KG1 (cell line): ENCODE measurements around the gene BRD4.
"Not testable (repeated sequence)": the region's sequence is repeated elsewhere in the genome, so short reads cannot be mapped to it uniquely, and the experiment has no call there.

Experiments
- DNase-seq: peaks from one replicate; lab custom pipeline; 2025; lab: John Stamatoyannopoulos, UW

Gene BRD4

DNA sequence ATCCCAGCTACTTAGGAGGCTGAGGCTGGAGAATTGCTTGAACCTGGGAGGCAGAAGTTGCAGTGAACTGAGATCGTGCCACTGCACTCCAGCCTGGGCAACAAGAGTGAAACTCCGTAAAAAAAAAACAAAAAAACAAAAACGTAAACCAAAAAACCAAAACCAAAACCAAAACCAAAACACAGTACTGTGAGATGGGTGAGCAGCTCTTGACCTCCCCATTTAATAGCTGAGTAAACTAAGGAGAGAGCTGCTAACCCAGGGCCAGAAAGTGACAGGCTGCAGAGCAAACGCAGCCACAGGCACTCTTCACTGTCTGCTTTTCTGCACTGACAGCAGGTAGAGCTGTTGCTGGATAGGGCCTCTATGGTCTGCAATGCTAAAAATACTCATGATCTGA, 27.7 kb upstream of the BRD4 start:
- not testable (repeated sequence) for DNase-seq

DNA sequence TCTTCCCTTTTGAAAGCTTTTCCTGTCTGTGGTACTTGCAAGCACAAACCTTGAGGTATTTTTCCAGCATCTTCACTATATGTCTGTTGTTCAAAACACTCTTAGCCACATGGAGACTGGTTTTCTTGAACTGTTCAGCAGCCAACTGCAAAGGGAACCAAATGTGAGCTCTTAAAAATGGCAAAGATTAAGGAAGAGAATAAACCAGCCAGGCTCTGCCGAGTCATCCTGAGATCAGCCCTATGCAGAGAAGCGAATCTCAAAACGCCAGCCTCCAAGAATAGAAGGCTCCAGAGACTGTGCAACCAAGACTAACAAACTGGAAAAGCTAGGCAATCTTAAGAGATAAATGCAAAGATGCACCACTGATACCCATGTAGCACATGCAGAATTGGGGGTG, 26.6 kb upstream of the BRD4 start:
- DNase-seq, result no peak

DNA sequence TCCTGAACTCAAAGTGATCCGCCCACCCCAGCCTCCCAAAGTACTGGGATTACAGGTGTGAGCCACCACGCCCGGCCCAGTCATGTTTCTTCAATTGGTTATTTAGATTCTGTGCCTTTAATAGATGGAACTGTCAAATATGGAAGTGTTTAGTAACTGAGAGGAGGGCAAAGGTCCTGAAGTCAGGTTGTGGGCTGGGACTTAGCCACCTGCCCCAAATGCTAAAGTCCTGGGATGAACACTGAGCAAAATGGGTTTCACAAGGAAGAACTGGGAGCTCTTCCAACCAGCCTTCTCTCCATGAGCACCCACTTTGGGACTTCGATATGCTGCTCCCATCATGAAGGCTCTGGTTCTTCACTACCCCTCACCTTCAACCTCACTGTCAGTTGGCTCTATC, 25.6 kb upstream of the BRD4 start:
- no peak for DNase-seq

DNA sequence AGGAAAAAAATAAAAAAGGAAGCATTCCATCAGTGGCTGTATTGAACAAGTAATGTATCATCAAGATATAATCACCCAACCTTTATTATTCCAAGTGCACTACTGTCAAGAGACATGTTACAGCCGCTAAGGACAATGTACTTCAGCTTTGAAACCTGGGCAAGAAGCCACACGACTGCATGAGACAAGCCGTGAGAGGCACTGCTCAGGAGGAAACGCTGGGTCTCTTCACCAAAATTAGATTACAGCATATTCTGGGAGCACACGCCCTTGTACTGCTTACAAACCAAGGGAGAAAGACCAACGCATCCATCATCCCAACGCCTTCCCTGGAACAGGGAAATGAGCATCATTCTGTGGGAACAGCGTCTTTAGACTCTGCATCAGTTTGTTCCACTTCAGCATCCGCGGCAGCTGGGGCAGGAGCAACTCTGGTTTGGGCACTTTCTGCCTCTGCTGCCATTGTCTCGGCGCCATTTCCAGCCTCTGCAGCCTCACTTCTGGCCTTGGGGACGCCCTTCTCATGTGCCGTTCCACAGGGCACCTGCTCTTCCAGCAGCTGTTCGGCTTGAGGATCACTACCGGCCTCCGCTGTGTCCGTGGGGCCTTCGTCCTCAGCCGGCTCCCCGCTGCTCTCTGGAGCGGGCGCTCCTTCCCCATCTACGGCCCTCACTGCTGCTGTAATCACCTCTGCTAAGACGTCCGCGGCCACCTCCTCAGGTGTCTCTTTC, 22.4 kb upstream of the BRD4 start:
- no peak for DNase-seq

DNA sequence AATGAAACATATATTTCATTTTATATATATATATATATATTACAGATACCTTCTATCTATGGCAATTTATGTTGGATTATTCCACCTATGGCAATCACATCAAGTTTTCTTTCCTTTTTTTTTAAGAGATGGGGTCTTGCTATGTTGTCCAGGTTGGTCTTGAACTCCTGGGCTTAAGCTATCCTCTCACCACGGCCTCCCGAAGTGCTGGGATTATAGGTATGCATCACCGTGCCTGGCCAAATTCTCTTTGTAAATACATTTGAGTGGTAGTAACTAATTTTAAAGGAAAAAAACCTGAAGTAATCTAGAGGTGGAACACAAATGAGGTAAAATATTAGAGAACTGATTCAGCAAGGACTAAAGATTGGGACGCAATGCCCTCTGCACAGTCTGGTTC, 21.6 kb upstream of the BRD4 start:
- DNase-seq, result no peak

DNA sequence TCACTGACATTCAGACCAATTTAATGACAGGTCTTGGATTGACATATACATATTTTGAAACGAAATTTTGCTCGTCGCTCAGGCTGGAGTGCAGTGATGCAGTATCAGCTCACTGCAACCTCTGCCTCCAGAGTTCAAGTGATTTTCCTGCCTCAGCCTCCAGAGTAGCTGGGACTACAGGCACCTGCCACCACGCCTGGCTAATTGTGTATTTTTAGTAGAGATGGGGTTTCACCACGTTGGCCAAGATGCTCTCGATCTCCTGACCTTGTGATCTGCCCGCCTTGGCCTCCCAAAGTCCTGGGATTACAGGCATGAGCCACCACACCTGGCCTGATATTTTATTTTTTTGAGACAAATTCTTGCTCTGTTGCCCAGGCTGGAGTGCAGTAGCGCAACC, 20.2 kb upstream of the BRD4 start:
- not testable (repeated sequence) for DNase-seq

DNA sequence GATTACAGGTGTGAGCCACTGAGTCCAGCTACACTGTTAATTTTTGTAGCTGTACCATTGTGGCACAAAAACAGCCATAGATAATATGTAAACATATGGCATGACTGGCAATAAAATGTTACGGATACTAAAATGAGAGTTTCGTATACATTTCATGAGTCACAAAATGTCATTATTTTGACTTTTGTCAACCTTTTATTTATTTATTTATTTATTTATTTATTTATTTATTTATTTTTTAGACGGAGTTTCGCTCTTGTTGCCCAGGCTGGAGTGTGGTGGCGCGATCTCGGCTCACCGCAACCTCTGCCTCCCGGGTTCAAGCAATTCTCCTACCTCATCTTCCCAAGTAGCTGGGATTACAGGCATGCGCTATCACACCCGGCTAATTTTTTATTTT, 9.0 kb upstream of the BRD4 start:
- DNase-seq, result not testable (repeated sequence)

DNA sequence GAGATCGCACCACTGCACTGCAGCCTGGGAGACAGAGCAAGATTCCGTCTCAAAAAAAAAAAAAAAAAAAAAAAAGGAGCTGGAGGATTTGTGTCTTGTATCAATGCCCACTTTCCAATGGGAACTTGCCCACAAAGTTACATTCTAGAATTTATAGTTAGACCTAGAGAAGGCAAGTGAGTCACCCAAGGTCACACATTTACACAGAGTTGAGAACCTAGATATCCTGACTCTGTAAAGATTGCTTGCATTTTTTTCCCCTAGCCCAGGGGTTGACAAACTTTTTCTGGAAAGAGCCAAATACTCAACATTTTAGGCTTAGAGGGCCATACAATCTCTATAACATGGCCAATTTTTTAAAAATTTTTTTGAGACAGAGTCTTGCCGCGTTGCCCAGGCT, 7.7 kb upstream of the BRD4 start:
- DNase-seq, result no peak

DNA sequence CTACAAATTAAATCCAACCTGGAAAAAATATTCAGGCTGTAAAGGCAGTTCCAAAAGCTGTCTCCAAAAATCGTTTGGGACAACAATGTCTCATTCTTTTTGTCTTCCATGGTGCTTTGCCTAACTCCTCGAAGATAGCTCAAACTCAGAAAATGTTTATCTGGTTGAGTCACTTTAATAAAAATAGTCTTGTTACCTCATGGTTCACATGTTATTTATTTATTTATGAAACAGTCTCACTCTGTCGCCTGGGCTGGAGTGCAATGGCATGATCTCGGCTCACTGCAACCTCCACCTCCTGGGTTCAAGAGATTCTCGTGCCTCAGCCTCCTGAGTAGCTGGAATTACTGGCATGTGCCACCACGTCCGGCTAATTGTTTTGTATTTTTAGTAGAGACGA, 4.9 kb upstream of the BRD4 start:
- no peak for DNase-seq

DNA sequence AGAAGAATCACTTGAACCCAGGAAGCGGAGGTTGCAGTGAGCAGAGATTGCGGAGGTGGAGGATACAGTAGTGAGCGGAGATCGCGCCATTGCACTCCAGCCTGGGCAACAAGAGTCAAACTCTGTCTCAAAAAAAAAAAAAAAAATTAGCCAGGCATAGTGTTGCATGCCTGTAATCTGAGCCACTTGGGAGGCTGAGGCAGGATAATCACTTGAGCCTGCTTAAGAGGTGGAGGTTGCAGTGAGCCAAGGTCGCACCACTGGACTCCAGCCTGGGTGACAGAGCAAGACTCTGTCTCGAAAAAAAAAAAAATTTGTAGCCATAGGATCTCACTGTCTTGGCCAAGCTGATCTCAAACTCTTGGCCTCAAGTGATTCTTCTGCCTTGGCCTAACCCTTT, 3.7 kb upstream of the BRD4 start:
- DNase-seq, result not testable (repeated sequence)

DNA sequence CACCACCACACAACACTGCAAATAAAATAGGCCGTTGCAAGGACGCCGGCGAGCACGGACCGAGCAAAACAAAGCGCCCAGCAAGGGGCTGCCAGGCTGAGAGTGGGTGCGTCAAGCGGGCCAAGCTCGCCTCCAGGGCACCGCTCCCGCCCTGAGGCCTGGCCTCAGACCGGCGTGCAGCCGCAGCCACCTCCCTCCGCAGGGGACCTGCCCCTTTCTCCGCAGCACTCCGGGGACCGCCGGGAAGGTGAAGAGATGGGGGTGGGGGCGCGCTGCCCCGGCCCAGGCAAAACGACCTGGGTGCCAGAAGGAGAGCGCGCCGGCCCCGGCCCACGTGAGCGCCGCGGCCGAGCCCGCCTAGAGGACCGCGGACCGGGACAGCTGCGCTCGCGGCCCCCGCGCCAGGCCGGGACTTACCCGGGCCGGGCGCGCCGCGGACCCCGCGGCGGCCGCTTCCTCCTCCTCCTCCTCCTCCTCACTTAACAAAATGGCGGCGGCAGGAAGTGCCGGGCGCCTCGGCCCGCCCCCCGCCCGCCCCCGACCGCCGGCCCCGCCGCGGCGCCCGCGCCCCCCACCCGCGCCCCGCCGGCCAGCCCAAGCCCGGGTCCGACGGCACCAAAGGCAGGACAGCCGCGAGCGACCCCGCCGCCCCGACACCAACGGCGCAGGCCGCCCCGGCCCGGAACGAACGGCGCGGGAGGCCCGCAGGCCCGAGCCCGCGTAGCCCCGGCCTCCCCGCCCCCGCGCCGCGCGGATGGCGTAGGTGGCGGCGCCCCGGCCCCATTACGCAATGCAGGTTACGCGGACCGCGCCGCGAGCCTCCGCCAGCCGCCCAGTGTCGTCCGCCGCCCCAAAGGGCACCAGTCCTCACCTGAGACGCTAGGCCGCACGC, 674 bp downstream of the BRD4 start:
- DNase-seq, result no peak

DNA sequence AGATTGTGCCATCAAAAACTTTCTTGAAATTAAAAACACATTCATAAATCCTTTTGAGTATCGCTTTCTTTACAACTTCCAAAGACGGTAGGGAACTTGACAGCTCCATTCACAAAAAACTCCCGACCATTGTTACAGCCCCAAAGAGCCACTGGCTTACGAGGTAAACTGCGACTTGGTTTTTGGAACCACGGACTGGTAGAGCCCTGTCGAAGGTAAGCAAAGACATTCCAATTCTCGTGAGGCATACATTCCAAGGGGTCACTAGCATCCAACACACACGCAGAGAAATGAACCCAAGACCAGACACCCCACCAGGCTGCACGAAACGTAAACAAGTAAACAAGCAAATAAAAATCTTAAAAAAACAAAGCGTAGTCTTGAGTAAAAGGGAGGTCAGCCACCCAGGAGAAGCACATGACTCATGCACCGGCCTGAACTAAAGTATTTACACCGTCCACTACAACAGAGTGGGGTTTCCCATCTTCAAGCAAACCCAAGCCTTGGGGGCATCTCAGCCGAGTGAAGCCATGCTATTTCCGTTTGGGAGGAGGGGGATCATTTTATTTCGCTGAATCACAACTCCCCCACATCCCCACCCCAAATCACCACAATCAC, 1.4 kb downstream of the BRD4 start:
- no peak for DNase-seq

DNA sequence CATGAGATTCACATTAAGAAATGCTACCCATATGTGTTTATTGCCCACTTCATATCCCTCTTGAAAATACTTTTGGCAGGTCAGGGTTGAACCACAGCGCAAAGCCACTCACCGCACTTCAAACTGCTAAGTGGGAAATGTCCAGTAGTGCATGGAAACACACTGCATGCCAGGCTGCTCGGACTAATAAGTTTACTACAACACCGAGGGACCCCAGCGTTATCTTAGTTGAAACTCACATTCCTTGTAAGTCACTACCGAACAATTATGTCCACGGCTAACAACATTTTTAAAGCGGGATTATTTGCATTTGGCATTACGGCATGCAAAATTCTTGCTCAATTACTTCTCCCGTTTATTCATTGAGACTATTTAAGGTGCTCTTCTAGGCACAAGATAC, 4.0 kb downstream of the BRD4 start:
- DNase-seq, result no peak

DNA sequence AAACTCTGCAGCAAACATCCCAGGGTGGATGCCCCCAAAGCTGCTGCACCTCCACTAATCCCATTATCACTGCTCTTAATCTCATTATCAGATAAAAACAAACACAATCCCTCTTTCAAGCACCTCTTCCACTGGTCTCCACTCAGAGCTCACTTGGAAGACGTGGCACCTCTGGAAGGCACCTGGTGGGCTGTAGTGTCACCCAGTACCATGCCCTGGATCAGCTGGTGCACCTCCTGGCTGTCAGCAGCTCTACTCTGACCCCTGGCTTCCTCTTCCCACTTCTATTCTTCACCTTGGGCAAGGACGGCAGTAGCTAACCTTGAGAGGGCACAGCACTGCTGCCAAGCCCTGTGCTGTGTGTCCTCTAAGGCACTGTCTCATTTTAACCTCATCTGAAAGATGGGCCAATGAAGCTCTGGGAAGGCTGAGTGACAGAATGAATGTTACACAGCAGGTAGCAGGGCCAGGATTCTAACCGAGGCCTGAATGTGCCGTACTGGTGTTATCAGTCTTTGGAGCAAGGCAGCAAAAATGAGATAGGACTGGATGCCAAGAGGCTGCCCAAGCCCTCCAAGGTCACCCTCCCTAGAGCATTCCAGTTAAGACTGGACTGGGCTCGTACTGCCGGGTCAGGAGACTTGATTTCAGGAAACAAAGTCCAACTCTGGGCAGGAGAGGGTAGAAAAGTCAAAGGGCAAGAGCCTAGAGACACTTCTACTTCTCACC, 7.4 kb downstream of the BRD4 start:
- no peak for DNase-seq

DNA sequence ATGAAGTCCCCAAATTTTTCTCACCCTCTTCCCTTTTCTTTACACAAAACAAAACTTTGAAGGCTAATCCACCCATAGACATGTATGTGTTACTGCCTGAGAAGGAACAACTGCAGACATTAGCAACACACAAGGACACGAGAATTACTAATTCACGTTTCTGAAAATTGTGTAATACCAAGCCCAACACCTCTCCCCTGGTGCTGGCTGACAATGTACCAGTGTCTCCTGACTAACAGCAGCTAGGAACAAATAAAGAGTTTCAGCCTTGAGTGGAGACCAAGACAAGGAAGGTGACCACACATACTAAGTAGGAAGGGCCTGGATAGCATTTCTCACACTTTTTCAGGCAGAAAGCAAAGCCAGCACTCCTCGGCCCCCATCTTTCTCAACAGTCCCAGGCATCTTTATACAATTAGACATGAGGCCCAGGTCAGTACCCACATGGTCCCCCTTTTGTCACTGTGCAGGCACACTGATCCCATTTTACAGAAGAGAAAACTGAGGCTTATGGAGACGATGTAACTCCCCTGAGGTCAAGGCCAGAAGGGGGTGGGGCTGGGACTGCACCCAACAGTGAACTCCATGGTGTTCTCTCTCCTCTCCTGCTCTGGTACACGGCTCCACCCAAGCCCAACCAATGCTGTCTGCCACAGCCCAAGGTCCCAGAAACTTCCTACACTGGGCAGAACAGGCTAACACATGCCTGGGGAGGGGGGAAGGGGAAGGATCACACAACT, 8.7 kb downstream of the BRD4 start:
- no peak for DNase-seq

DNA sequence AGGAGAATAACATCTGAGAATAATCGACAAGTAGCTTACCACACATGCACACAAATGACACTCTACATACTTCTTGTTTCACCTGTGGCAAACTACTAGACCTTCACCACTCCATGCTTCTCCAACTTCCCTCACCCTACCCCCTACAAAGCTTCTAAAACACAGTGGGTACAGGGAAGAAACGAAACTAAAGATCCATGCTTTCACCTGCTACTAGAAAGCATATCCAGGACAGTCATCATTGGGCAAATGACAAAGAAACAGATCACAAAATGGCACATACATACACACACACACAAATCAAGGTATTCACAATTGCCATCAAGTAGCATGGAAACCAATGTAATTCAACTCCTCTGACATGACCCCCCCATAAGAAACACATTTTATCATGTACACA, 10.6 kb downstream of the BRD4 start:
- DNase-seq, result no peak

DNA sequence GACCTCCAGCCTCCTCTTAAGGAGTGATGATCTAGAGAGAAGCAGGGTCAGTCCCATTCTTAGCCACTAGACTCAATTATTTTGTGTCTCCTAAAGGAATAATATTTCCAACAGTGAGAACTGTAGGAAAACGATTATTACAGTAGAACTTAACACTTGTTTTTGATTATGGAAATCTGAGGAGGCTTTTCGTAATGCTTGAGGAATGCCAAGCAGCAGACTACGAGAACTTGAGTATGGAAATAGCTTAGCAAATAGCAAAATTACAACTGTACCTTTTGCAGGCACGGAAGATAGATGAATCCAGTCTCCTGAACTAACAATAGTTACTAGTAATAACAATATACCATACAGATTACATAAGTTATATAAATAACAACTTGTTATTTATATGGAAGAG, 12.2 kb downstream of the BRD4 start:
- no peak for DNase-seq

DNA sequence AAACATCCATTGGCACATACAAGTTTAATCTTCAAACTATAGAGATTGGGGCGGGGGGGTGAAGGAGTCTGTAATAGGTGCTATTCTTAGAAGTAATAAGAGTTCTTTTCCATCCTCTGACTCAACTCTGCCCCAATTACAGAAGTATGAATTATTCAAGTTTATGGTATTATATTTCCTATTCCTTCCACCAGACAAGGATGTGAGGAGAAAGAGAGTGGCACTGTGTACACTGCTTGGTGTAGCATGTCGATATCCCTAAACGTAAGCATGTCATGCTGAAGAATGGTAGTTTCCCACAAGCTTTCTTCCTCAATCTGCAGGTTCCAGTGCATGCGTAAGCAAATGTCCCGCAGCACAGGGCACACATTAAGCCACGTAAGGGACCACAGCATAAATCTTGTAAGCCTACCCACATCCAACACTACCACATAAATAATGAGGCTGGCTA, 14.1 kb downstream of the BRD4 start:
- no peak for DNase-seq

DNA sequence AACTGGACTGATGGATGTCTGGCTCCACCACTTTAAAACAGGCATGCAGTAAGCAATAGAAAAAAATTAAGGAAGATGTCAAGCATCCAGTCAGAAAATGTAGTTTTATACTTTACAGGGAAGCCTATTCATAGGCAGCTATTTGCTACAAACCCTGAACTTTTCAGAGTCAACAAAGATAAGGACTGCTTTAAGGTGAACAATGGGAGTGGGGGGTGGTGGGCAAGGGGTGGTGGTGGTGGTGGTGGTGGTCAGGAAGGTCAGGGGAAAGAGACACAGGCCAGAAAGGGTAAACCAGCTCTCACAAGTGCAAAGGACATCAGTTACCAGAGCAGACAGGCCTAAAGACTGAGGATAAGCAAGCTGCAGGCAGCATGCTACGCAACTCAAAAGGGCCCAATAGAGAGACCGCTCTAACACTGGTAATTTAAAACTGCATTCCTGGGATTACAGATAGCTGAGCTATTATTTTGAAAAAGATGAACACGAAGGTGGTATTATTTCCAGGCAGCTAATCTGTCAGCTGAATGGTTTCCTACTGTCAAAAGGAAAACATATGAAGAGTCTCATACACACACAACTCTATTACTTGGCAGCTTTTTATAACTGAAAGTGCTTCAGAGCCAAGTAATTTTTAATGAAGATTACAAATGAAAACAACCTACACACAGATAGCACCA, 14.8 kb downstream of the BRD4 start:
- DNase-seq, result no peak

DNA sequence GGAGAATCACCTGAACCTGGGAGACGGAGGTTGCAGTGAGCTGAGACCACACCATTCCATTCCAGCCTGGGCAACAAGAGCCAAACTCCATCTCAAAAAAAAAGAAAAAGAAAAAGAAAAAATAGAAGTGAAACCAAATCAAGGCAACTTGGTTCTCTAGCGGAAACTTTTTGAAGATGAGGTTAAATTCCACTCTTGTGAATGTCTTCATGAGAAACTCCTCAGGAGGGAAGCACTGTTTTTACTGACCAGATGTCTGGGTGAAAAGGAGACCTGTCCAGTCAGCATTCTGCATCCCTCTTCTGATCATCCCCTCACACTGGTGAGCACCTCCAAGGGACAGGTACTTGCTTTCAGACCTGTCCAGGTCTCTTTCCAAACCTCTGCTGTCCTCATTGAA, 15.8 kb downstream of the BRD4 start:
- DNase-seq, result no peak

DNA sequence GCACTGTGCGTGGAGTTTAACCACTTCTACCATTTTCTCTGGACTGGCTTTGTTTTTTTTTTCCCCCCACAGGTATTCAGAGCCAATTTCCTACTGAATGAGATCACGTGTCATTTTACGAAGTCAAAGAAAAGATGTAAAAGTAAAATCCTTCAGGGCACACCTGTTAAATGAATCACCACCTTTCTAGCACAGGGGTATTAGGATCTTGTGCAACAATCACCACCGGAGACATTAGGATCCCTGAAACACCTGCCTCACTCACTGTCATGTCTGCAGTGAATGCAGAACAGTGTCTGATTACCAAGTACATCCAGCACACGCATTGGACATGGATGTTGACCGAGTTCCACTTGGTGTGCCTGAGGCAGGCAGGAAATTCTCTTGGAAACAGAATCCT, 17.2 kb downstream of the BRD4 start:
- DNase-seq, result no peak
